Lower leg skin (tissue), 3 donors: Measurements from ENCODE around the gene DNAH1.

Source experiments
- POLR2A ChIP-seq, 2 donors: fragments of 450-650 bp; IDR thresholded peaks; one replicate each; pipeline ENCODE4 v1.6.1; 2016 to 2017; ENCODE audit warnings: antibody characterized with exemption in 2 of 2, mild to moderate bottlenecking in 1 of 2, moderate library complexity in 1 of 2
- TF ChIP-seq, protein P1 (sequence below), 3 donors: fragments of 450-650 bp; IDR thresholded peaks; one replicate each; pipeline ENCODE4 v1.5.1; 2016; ENCODE audit warnings: antibody characterized with exemption in 3 of 3, mild to moderate bottlenecking in 3 of 3, moderate library complexity in 2 of 3

DNA sequence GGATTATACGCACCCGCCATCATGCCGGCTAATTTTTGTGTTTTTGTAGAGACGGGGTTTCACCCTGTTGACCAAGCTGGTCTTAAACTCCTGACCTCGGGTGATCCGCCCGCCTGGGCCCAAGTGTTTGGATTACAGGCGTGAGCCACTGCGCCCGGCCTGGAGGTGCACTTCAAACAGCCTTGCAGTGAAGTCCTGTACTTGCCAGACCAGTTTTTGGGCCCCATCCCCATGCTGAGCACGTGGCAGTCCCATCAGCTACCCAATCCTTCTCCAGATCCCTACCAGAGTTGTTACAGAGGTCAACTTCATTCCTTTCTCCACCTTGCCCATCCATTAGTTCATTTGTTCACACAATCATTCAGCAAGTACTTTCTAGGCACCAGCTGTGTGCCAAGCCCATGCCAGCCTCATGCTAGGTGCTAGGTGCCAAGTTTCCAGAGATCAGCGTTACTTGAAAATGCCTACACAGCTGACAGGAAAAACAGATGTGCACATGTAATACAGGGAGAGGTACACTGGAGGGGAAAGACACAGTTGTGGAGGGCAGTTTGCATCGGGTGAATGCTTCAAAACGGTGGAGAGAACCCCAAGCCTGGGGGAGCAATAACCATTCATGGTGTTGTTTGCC, 2.2 kb downstream of the DNAH1 start:
- TF ChIP-seq, protein P1, sequence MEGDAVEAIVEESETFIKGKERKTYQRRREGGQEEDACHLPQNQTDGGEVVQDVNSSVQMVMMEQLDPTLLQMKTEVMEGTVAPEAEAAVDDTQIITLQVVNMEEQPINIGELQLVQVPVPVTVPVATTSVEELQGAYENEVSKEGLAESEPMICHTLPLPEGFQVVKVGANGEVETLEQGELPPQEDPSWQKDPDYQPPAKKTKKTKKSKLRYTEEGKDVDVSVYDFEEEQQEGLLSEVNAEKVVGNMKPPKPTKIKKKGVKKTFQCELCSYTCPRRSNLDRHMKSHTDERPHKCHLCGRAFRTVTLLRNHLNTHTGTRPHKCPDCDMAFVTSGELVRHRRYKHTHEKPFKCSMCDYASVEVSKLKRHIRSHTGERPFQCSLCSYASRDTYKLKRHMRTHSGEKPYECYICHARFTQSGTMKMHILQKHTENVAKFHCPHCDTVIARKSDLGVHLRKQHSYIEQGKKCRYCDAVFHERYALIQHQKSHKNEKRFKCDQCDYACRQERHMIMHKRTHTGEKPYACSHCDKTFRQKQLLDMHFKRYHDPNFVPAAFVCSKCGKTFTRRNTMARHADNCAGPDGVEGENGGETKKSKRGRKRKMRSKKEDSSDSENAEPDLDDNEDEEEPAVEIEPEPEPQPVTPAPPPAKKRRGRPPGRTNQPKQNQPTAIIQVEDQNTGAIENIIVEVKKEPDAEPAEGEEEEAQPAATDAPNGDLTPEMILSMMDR (IDR thresholded peaks at IDR 0.05) = no peak
- no peak for TF ChIP-seq POLR2A (IDR thresholded peaks at IDR 0.05)
